HG03135 (cell line): ENCODE results near the gene UBA6.

ENCODE experiments used
- ATAC-seq: cut with Tn5 transposase; IDR thresholded peaks from one replicate; pipeline ENCODE4 v1.9.1; 2021; ENCODE audit warnings: mild to moderate bottlenecking, moderate library complexity; ENCODE audit not compliant: unreplicated experiment

The UBA6 gene

DNA sequence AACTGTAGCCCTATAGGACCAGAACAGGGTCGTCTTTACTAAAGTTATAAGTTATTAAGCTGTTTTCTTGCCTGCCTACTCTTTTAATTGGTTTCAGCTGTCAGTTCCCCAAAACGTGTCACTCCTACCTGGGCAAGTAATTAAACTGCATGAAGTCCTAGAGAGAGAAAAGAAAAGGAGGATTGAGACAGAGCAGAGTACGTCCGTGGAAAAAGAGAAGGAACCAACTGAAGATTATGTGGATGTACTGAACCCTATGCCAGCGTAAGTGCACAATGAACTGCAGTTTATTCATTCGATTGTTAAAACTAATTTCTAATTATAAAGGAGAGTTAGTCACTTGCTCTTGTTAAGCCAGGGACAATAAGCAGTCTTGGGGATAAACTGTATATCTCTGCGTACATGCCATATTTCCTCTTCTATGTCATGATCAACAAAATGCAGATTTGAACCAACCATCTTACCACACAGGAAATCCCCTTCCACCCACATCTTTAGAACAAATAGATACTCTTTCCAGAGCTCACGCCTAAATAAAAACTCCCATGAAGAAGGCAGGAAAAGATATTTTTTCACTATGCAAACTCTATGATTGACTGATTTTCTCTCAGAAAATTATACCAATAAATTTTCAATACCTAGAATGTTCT, 119.6 kb downstream of the UBA6 start:
- peak; percentile 35 for ATAC-seq

DNA sequence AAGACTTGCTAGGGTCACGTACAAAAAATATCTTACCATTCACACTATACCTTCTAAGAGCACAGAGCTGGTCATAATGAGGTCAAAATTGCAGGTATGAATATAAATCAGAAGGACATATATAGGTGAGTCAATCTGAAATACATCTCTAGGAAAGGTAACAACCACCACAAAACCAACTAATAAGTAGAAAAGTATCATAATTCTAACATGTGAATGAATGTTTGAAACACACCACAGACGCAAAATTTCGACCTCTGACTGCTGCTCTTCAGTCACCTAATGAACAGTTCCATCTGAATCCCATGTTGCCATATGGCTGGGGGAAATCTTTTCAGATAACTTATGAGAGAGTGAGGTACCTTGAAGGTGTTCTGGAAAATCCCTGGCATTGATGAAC, 120.4 kb downstream of the UBA6 start:
- ATAC-seq = peak; percentile 39

DNA sequence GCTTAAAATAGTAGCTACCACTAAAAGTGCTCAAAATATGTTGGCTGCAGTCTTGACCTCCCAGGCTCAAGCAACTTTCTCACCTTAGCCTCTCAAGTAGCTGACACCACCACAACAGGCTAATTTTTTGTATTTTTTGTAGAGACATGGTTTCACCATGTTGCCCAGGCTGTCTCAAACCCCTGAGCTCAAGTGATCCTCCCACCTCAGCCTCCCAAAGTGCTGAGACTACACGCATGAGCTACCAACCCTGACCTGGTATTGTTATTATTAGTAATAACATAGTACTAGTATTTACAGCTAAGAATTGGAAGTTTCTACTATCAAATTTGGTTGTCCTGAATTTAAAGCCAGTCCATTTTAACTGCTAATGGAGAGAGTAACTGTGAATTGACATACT, 124.4 kb downstream of the UBA6 start:
- peak; percentile 37 for ATAC-seq

DNA sequence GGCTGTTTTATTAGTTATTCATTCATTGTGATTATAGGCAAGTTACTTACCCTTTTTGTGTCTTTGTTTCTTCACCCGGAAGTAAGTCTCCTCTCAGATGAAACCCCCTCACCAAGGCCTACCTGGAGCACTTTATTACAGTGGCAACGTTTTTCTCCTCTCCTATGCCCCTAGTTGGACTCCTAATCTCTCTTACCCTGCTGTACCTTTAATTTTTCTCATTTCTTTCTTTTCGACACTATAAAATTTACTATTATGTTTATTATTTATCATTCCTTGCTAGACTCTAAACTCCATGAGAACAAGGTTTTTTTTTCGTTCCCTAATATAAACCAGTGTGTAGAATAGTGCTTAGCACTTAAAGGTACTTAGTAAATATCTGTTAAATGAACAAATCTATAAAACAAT, 124.9 kb downstream of the UBA6 start:
- ATAC-seq = no peak

DNA sequence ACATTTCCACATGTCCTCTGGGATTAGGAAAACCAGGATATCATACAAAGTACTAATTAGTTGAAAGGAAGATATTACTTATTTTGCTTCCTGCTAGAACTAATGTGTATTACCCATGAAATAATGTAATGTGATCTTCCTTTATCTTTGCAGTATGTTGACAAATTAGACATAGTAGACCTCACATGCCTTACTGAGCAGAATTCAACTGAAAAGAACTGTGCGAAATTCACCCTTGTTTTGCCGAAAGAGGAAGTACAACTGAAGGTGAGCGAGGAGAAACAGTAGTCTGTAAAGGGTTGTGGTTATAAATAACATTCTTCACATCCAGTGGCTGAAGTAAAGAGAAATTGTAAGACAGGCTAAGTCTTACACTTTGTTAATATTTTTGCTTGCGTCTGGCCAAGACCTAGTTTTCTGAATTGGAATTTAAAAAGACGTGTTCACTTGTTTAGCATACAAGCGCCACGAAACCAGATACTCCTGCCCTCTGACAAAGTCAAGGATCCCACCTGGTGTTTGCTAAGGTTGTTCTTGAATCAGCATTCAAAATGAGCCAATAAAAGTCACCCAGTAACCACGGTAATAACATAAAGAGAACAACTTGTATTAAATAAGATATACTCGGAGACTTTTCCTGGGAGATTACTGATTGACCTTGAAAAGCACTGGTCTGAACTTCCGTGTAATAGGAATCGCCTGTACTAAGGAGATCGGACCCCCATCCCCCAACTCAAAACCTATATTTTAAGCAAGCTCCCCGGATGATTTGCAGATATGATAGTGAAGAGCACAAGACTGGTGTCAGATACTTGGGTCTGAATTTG, 125.5 kb downstream of the UBA6 start:
- peak; percentile 88 for ATAC-seq

DNA sequence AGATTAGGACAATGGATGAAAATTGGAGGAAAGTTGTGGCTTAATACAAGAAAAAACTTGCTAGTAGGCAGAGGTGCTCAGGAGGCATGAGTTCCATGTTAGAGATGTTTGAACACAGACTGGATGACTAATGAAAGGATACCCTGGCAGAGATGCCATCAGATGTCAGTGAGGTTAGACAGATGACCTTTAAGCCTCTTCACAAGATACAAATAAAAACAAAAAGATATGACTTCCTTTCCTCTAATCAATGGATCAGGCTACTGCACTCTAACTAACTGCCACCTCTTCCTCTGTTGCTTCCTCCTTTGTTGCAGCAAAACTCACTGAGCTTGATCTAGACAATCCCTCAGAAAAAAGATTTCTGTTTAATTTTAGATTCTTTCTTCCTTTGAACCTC, 127.8 kb downstream of the UBA6 start:
- no peak for ATAC-seq

DNA sequence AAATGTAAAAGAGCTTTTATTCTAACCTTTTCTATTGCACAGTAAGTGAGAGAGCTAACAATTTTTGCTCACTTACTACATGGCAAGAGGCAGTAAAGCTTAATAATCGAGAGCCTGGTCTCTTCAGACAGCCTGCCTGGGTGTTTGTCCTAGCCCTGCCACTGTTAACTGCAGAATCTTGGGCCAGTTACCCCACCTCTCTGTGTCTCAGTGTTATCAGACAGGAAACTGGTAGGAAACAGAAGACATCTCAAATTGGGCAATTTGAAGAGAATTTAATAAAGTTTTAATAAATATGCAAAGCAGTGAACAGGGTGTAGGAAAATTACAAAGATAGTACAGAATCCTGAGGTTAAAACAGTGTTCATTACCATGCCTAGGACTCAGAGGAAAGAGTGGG, 129.0 kb downstream of the UBA6 start:
- no peak for ATAC-seq

DNA sequence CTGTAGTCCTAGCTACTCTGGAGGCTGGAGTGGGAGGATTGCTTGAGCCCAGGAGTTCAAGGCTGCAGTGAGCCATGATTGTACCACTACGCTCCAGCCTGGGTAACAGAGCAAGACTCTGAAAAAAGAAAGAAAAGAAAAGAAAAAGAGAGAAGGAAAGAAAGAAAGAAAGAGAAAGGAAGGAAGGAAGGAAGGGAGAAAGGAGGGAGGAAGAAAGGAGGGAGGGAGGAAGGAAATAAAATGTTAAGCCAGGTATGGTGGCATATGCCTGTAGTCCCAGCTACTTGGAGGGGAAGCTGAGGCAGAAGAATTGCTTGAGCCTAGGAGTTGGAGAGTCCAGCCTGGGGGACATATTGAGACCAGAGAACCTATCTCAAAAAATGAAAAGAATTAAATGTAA, 130.4 kb downstream of the UBA6 start:
- no peak for ATAC-seq

DNA sequence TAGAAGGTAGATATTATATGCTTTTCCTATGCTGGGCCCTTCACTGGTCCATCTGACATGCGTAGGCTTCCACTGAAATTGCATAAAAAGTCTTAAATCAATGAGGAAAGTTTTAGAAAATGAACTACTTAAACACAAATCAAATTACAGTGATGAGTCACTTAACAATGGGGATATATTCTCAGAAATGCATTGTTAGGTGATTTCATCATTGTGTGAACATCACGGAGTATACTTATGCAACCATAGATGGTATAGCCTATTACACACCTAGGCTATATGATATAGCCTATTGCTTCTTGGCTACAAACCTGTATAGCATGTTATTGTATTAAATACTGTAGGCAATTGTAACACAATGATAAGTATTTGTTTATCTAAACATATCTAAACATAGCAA, 132.1 kb downstream of the UBA6 start:
- ATAC-seq = no peak

DNA sequence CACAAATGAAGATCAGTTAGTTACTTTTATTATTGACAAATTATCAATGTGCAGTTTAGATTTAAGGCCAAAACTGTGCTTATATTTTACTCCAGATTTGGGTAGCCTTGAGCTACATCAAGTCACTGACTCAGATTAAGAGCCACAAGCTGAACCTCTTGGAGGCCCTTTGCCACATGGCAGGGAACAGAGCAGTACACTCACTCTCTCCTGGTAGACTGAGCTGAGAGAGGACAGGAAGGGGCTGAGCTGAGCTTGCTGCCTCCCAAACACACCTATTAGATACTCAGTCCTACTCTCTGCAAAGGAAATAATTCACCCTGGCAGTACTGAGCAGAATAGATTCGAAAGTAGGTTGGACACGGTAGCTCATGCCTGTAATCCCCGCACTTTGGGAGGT, 134.6 kb downstream of the UBA6 start:
- no peak for ATAC-seq

DNA sequence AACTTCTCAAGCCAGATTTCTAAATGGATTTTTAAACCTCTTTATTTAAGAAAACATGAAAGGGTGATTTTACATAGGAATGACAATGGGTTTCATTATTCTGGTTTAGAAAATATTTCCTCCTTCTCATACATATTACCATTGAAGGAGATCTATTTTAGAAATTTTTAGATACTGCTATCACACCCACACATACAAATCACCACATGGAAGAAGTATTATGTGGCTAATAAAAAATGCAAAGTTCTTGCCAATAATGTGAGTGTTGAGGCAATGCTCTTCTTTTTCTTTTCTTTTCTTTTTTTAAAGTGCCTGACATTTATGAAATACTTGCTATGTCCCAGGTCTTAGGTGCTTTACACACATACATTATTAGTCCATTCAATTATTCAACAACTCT, 135.7 kb downstream of the UBA6 start:
- ATAC-seq = no peak
